Esophagus squamous epithelium (tissue), 5 donors: ENCODE data around the gene CERS3. TPM values are rescaled to one million over a fixed set of nuclear protein-coding genes. Genes with fewer than 3 reads are reported as not detected.

ENCODE experiments used
- DNase-seq: peaks from one replicate; lab custom pipeline; 2025; lab: John Stamatoyannopoulos, UW
- H3K27ac ChIP-seq, 4 donors: fragments of 200-600 bp; sonication (generic); one replicate each; pipeline ENCODE4 v1.5.1; 2016 to 2019; ENCODE audit warnings: mild to moderate bottlenecking in 1 of 4
- H3K27me3 ChIP-seq, 4 donors: fragments of 200-600 bp; sonication (generic); 1 replicate in 3 of 4; 2 replicates in 1 of 4; pipeline versions ENCODE4 v1.5.1 to v1.6.0; 2017 to 2021; ENCODE audit warnings: antibody characterized with exemption in 1 of 4
- H3K36me3 ChIP-seq, 3 donors: fragments of 200-600 bp; sonication (generic); one replicate each; pipeline ENCODE4 v1.5.1; 2016 to 2019
- H3K4me1 ChIP-seq, 3 donors: fragments of 200-600 bp; sonication (generic); one replicate each; pipeline ENCODE4 v1.5.1; 2017 to 2019
- H3K4me3 ChIP-seq, 4 donors: fragments of 200-600 bp; sonication (generic); 1 replicate in 3 of 4; 2 replicates in 1 of 4; pipeline ENCODE4 v1.5.1; 2016 to 2019; ENCODE audit warnings: mild to moderate bottlenecking in 2 of 4, moderate library complexity in 1 of 4
- H3K9me3 ChIP-seq, 3 donors: fragments of 200-600 bp; sonication (generic); one replicate each; pipeline ENCODE4 v1.5.1; 2016 to 2019
- CTCF ChIP-seq, 6 experiments: fragments of 450-650 bp in 4 of 6; fragments of 200-600 bp in 2 of 6; sonication (generic) in 2 of 6; IDR thresholded peaks; one replicate each; pipeline ENCODE4 v1.5.1; 2016 to 2019; ENCODE audit warnings: antibody characterized with exemption in 6 of 6, mild to moderate bottlenecking in 4 of 6, moderate library complexity in 4 of 6
- POLR2A ChIP-seq, 4 donors: fragments of 450-650 bp; IDR thresholded peaks; one replicate each; pipeline ENCODE4 v1.6.1; 2017; ENCODE audit warnings: antibody characterized with exemption in 4 of 4, mild to moderate bottlenecking in 4 of 4, moderate library complexity in 3 of 4
- WGBS, 2 donors: methylation state at CpG; one replicate each; pipeline ENCODE4 v1.1.5; 2018; 5-methylcytosine and 5-hydroxymethylcytosine counted together
- intact Hi-C: fragments of 100-400 bp; cut with DNase I; formaldehyde crosslinking; loops from one replicate; pipeline ENCODE4 v1.15.0; 2022
- total RNA-seq, 4 donors: library from RNA; depleted of rRNA; stranded (reverse); fragments of >200 nt; gene quantifications; one replicate each; pipeline ENCODE4 v1.1.0, GENCODE V29; 2016
- donor health status: DM: yes; HTN: yes; CAD: no.

Gene CERS3
- total RNA-seq, 4 donors from 2014 or later = 38.5 to 133 (median 81.9) TPM

GRCh38 chr15:100434561-100434960, 94.2 kb downstream of the CERS3 start:
- intact Hi-C loops = no loop called here
- no peak overlapping the region for H3K27ac ChIP-seq
- WGBS, 2 donors = 91% methylated on average over 6 of the region's 6 CpGs
- H3K36me3 ChIP-seq = peaks cover 0 to 33% (median 0%) of the 10 kb centered on the region in 3 donors
- peaks cover 0 to 14% (median 7%) of the 10 kb centered on the region in 3 donors for H3K4me1 ChIP-seq
- no peaks in the 10 kb centered on the region for H3K27me3 ChIP-seq
- no peaks in the 10 kb centered on the region for H3K9me3 ChIP-seq
- no peak for TF ChIP-seq POLR2A (IDR thresholded peaks at IDR 0.05)
- TF ChIP-seq CTCF (IDR thresholded peaks at IDR 0.05) = no peak
- no peak for DNase-seq
- H3K4me3 ChIP-seq = no peak overlapping the region

- 96 to 97% methylated on average over 4 to 5 of the region's 8 CpGs for WGBS, 2 donors
- H3K4me1 ChIP-seq = peaks cover 0 to 9% (median 7%) of the 10 kb centered on the region in 3 donors
- no peak overlapping the region for H3K4me3 ChIP-seq
- H3K36me3 ChIP-seq = peaks cover 0 to 38% (median 0%) of the 10 kb centered on the region in 3 donors
- H3K27me3 ChIP-seq = no peaks in the 10 kb centered on the region
- DNase-seq = no peak
- intact Hi-C loops = no loop called here
- H3K9me3 ChIP-seq = no peaks in the 10 kb centered on the region
- no peak for TF ChIP-seq CTCF (IDR thresholded peaks at IDR 0.05)
- TF ChIP-seq POLR2A (IDR thresholded peaks at IDR 0.05) = no peak
- no peak overlapping the region for H3K27ac ChIP-seq
Measured at GRCh38 chr15:100434038-100434437, 94.7 kb downstream of the CERS3 start.

- intact Hi-C loops = no loop called here
- Histone ChIP-seq H3K9me3 (no peaks in the 10 kb centered on the region), H3K36me3 (peaks cover 0 to 46% (median 0%) of the 10 kb centered on the region in 3 donors), H3K4me1 (peaks cover 0 to 1% (median under 1%) of the 10 kb centered on the region in 3 donors), H3K27ac (no peak overlapping the region), H3K27me3 (no peaks in the 10 kb centered on the region), H3K4me3 (no peak overlapping the region)
- WGBS, 2 donors = 95 to 100% methylated on average over 2 of the region's 2 CpGs
- DNase-seq = no peak
- TF ChIP-seq POLR2A (IDR thresholded peaks at IDR 0.05) (no peak), CTCF (IDR thresholded peaks at IDR 0.05) (no peak)
Measured at GRCh38 chr15:100433304-100433703, 95.4 kb downstream of the CERS3 start.

GRCh38 chr15:100430411-100430810, 98.3 kb downstream of the CERS3 start:
- no peak for DNase-seq
- TF ChIP-seq POLR2A (IDR thresholded peaks at IDR 0.05) (no peak), CTCF (IDR thresholded peaks at IDR 0.05) (no peak)
- no peaks in the 10 kb centered on the region for H3K27me3 ChIP-seq
- H3K9me3 ChIP-seq = no peaks in the 10 kb centered on the region
- no peak overlapping the region for H3K27ac ChIP-seq
- WGBS, 2 donors = 29 to 67% methylated on average over 1 of the region's 1 CpG
- intact Hi-C loops = no loop called here
- H3K4me1 ChIP-seq = no peaks in the 10 kb centered on the region
- peaks cover 0 to 64% (median 0%) of the 10 kb centered on the region in 3 donors for H3K36me3 ChIP-seq
- H3K4me3 ChIP-seq = no peak overlapping the region

GRCh38 chr15:100429116-100429728, 99.5 kb downstream of the CERS3 start:
- Histone ChIP-seq H3K9me3 (peaks cover 0 to 10% (median 5%) of the 10 kb centered on the region in 3 donors), H3K27me3 (no peaks in the 10 kb centered on the region), H3K4me3 (no peak overlapping the region), H3K36me3 (peaks cover 0 to 67% (median 0%) of the 10 kb centered on the region in 3 donors), H3K27ac (no peak overlapping the region), H3K4me1 (no peaks in the 10 kb centered on the region)
- intact Hi-C loops = no loop called here
- 82 to 85% methylated on average over 8 of the region's 8 CpGs for WGBS, 2 donors
- TF ChIP-seq CTCF (IDR thresholded peaks at IDR 0.05) (no peak), POLR2A (IDR thresholded peaks at IDR 0.05) (no peak)
- DNase-seq = no peak
